GM12801 (cell line): Measurements from ENCODE around the gene MMP14.

Experiments used
- TF ChIP-seq, protein P1 (sequence below): IDR thresholded peaks from one replicate; pipeline ENCODE4 v1.5.1; 2011; ENCODE audit warnings: control low read depth; ENCODE audit not compliant: insufficient read length; ENCODE audit errors: extremely low read depth

The MMP14 gene

DNA sequence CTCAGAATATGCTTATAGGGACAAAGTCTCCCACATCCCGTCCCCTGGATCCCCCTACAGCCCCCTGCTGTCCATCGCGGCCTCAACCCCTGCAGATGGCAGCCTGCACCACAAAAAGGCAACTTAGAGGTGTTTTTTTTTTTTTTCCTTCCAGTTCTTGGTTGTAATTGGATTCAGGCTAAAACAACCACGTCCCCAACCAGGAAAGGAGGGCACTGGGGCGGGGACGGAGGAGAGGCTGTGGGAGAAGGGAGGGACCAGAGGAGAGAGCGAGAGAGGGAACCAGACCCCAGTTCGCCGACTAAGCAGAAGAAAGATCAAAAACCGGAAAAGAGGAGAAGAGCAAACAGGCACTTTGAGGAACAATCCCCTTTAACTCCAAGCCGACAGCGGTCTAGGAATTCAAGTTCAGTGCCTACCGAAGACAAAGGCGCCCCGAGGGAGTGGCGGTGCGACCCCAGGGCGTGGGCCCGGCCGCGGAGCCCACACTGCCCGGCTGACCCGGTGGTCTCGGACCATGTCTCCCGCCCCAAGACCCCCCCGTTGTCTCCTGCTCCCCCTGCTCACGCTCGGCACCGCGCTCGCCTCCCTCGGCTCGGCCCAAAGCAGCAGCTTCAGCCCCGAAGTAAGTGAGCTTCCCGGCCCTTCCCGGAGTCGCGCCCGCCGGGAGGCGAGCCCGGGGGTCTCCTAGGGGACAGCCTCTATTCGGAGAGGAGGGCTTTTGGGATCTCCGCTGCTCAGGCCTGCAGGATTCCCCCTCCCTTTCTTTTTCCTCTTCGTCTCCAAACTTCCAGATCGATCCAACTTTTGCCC is at the start of gene MMP14:
Gene MMP14, plus strand, starts transcription at position 285 of the 813 bp plus-strand sequence. Its CDS starts 233 bp downstream, at position 518.
- TF ChIP-seq, protein P1, sequence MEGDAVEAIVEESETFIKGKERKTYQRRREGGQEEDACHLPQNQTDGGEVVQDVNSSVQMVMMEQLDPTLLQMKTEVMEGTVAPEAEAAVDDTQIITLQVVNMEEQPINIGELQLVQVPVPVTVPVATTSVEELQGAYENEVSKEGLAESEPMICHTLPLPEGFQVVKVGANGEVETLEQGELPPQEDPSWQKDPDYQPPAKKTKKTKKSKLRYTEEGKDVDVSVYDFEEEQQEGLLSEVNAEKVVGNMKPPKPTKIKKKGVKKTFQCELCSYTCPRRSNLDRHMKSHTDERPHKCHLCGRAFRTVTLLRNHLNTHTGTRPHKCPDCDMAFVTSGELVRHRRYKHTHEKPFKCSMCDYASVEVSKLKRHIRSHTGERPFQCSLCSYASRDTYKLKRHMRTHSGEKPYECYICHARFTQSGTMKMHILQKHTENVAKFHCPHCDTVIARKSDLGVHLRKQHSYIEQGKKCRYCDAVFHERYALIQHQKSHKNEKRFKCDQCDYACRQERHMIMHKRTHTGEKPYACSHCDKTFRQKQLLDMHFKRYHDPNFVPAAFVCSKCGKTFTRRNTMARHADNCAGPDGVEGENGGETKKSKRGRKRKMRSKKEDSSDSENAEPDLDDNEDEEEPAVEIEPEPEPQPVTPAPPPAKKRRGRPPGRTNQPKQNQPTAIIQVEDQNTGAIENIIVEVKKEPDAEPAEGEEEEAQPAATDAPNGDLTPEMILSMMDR: no peak

DNA sequence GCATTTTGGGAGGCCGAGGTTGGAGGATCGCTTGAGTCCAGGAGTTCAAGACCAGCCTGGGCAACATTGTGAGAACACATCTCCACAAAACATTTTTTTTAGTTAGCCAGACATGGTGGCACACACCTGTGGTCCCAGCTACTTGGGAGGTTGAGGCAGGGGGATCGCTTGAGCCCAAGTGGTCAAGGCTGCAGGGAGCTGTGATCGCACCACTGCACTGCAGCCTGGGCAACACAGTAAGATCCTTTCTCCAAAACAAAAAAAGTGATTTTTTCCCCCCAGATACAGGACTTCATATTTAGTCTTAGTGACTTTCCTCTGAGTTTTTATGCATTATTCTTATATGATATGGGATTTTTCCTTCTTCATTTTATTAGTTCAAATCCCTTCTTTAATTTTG is 49.7 kb upstream of the MMP14 start:
- TF ChIP-seq, protein P1: no peak

DNA sequence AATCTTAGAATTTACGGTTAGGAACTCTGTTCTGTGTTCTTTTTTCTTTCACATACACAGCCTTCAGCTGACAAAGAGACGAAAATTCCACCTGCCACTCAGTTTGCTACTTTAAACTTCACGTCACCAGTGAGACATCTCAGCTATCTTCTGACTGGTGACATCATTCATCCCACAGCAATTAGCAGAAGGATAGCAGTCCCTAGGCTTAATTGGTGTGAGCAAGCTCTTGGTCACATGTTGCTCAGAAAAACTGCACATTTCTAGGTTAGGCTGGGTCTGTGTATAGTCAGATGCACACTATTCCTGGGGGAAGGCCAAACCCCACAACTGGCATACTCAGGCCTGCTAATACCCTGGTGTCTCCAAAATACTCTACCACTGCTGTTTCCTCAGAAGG is 45.1 kb upstream of the MMP14 start:
- TF ChIP-seq, protein P1: no peak

DNA sequence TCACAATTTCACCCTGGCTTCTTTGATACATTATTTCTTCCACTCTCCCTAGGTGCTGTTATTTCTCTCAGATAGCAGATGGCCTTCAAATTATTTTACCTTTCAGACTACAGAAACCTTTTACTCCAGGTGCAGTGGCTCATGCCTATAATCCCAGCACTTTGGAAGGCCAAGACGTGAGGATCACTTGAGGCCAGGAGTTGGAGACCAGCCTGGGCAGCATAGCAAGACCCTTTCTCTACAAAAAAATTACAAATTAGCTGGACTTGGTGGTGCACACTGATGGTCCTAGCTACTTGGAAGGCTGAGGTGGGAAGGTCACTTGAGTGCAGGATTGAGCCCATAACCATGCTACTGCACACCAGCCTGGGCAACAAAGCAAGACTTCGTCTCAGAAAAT is 44.2 kb upstream of the MMP14 start:
- TF ChIP-seq, protein P1: no peak

DNA sequence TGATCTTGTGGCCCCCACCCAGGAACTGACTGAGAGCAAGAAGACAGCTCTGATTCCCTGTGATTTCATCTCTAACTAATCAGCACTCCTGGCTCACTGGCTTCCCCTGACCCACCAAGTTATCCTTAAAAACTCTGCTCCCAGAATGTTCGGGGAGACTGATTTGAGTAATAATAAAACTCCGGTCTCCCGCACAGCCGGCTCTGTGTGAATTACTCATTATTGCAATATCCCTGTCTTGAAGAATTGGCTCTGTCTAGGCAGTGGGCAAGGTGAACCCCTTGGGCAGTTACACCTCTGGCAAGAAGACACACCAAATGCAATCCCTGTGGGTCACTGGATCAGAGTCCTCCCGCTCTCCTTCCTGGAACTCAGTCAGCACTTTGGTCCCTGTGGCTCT is 42.4 kb upstream of the MMP14 start:
- TF ChIP-seq, protein P1: no peak

DNA sequence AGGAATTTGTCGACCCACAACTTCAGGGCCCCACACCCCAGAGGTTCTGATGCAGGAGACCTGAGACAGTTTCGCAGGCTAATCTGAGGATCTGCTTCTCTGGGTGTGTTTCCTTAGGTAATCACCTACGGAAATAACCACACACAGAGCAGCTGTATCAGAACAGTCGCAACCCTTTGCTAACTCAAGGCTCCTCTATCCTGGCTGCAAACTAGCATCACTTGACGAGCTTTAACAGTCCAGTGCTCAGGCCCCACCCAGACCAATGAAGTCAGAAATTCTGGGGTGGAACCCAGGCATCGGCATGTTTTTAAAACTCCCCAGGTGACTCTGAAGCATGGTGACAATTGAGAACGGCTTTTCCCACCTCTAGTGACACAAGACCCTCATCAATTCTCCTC is 41.8 kb upstream of the MMP14 start:
- TF ChIP-seq, protein P1: no peak

DNA sequence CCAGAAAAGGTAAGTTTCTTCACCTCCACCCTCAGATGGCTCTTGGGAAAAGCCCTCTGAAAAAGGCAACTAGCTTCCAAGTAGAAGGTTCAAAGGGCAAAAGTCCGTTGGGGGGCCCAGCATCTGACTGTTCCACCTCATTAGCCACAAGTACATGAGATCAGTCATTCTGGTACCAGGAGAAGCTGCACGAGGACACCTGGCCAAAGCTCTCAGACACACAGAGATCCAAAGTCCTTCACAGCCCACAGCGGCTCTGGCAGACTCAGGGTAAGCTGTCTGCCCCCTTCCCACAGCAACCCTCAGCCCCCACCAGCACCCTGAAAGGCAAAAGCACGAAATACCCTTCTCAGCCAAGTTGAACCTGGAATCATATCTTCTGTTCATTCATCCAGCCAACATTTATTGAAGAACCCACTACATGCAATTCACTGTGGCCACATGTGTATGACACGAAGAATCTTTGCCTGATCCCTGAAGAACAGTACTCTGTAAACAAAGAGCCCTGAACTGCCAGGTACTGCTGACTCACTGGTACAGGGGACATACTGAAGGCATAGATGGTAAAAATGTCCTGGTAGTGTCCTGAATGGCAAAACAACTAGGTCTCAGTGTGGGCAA is 40.2 kb upstream of the MMP14 start:
- TF ChIP-seq, protein P1: no peak
